ENCODE results near the gene RILPL2. TPM values are rescaled to one million over a fixed set of nuclear protein-coding genes. Genes with fewer than 3 reads are reported as not detected.
"Not testable (repeated sequence)": the region's sequence is repeated elsewhere in the genome, so short reads cannot be mapped to it uniquely, and the experiment has no call there.

Gene RILPL2
- polyA plus RNA-seq, 1 donor from 2014 or later = 14.3 TPM

- peaks cover 20 to 31% (median 21%) of the 10 kb centered on the region in 3 donors for H3K4me1 Mint-ChIP-seq
- H3K36me3 Mint-ChIP-seq = no peaks in the 10 kb centered on the region
- peak overlapping the region; percentile 88 to 96 (median 94) for H3K4me3 Mint-ChIP-seq
- H3K27me3 Mint-ChIP-seq = no peaks in the 10 kb centered on the region
- peak overlapping the region; percentile 86 to 96 (median 89) for H3K27ac Mint-ChIP-seq
- no peaks in the 10 kb centered on the region for H3K9me3 Mint-ChIP-seq
These were observed 48.1 kb downstream of the RILPL2 start for GRCh38 chr12:123388177-123388950.

GRCh38 chr12:123387508-123388176, 48.8 kb downstream of the RILPL2 start:
- peak overlapping the region; percentile 86 to 96 (median 89) for H3K27ac Mint-ChIP-seq
- peaks cover 19 to 31% (median 21%) of the 10 kb centered on the region in 3 donors for H3K4me1 Mint-ChIP-seq
- H3K27me3 Mint-ChIP-seq = no peaks in the 10 kb centered on the region
- H3K36me3 Mint-ChIP-seq = no peaks in the 10 kb centered on the region
- no peaks in the 10 kb centered on the region for H3K9me3 Mint-ChIP-seq
- peak overlapping the region; percentile 88 to 96 (median 94) for H3K4me3 Mint-ChIP-seq

- Mint-ChIP-seq H3K4me3 (peak overlapping the region in 1 of 4 donors; percentile 9), H3K4me1 (peaks cover 14 to 30% (median 15%) of the 10 kb centered on the region in 3 donors)
- H3K27me3 Mint-ChIP-seq, H3K36me3 Mint-ChIP-seq, H3K27ac Mint-ChIP-seq, H3K9me3 Mint-ChIP-seq: not testable (repeated sequence)
These were observed 50.9 kb downstream of the RILPL2 start for GRCh38 chr12:123385536-123385935.

GRCh38 chr12:123384994-123385376, 51.5 kb downstream of the RILPL2 start:
- Mint-ChIP-seq H3K4me1 (peaks cover 9 to 24% (median 11%) of the 10 kb centered on the region in 3 donors), H3K36me3 (no peaks in the 10 kb centered on the region), H3K9me3 (no peaks in the 10 kb centered on the region), H3K27ac (peak overlapping the region in 1 of 3 donors; percentile 98), H3K4me3 (peak overlapping the region; percentile 90 to 99 (median 96)), H3K27me3 (no peaks in the 10 kb centered on the region)

GRCh38 chr12:123384318-123384993, 52.0 kb downstream of the RILPL2 start:
- Mint-ChIP-seq H3K27me3 (no peaks in the 10 kb centered on the region), H3K9me3 (no peaks in the 10 kb centered on the region), H3K36me3 (no peaks in the 10 kb centered on the region), H3K4me3 (peak overlapping the region; percentile 90 to 99 (median 96)), H3K27ac (peak overlapping the region in 2 of 3 donors; percentile 39 to 98), H3K4me1 (peaks cover 8 to 23% (median 11%) of the 10 kb centered on the region in 3 donors)

- Mint-ChIP-seq H3K36me3 (no peaks in the 10 kb centered on the region), H3K27ac (peak overlapping the region in 1 of 3 donors; percentile 25), H3K9me3 (no peaks in the 10 kb centered on the region), H3K4me3 (peak overlapping the region; percentile 41 to 76 (median 65)), H3K27me3 (no peaks in the 10 kb centered on the region), H3K4me1 (peaks cover 1 to 15% (median 4%) of the 10 kb centered on the region in 3 donors)
These were observed 53.8 kb downstream of the RILPL2 start for GRCh38 chr12:123382684-123383083.

- peak overlapping the region in 1 of 3 donors; percentile 71 for H3K27ac Mint-ChIP-seq
- no peaks in the 10 kb centered on the region for H3K27me3 Mint-ChIP-seq
- H3K9me3 Mint-ChIP-seq = no peaks in the 10 kb centered on the region
- H3K36me3 Mint-ChIP-seq = no peaks in the 10 kb centered on the region
- H3K4me3 Mint-ChIP-seq = peak overlapping the region in 1 of 4 donors; percentile 63
- H3K4me1 Mint-ChIP-seq = peaks cover 0 to 7% (median 2%) of the 10 kb centered on the region in 3 donors
These were observed 57.1 kb downstream of the RILPL2 start for GRCh38 chr12:123379391-123379790.

- not testable (repeated sequence) for H3K4me1 Mint-ChIP-seq, H3K9me3 Mint-ChIP-seq, H3K27ac Mint-ChIP-seq, H3K36me3 Mint-ChIP-seq, H3K4me3 Mint-ChIP-seq, H3K27me3 Mint-ChIP-seq
These were observed 64.1 kb downstream of the RILPL2 start for GRCh38 chr12:123372415-123372814.

- H3K4me1 Mint-ChIP-seq, H3K4me3 Mint-ChIP-seq, H3K27me3 Mint-ChIP-seq, H3K36me3 Mint-ChIP-seq, H3K27ac Mint-ChIP-seq, H3K9me3 Mint-ChIP-seq: not testable (repeated sequence)
These were observed 64.7 kb downstream of the RILPL2 start for GRCh38 chr12:123371667-123372368.

GRCh38 chr12:123369229-123369628, 67.3 kb downstream of the RILPL2 start:
- peaks cover 2 to 9% (median 2%) of the 10 kb centered on the region in 3 donors for H3K4me1 Mint-ChIP-seq
- H3K27me3 Mint-ChIP-seq = no peaks in the 10 kb centered on the region
- no peaks in the 10 kb centered on the region for H3K36me3 Mint-ChIP-seq
- peak overlapping the region in 2 of 3 donors; percentile 48 to 76 for H3K27ac Mint-ChIP-seq
- peak overlapping the region in 1 of 4 donors; percentile 37 for H3K4me3 Mint-ChIP-seq
- no peaks in the 10 kb centered on the region for H3K9me3 Mint-ChIP-seq

GRCh38 chr12:123368431-123368830, 68.1 kb downstream of the RILPL2 start:
- H3K4me3 Mint-ChIP-seq, H3K27me3 Mint-ChIP-seq, H3K9me3 Mint-ChIP-seq, H3K36me3 Mint-ChIP-seq: not testable (repeated sequence)
- Mint-ChIP-seq H3K27ac (peak overlapping the region in 1 of 3 donors; percentile 48), H3K4me1 (peaks cover 4 to 13% (median 6%) of the 10 kb centered on the region in 3 donors)

- H3K27me3 Mint-ChIP-seq = no peaks in the 10 kb centered on the region
- peak overlapping the region in 2 of 3 donors; percentile 25 to 46 for H3K27ac Mint-ChIP-seq
- peak overlapping the region in 3 of 4 donors; percentile 5 to 43 (median 37) for H3K4me3 Mint-ChIP-seq
- no peaks in the 10 kb centered on the region for H3K36me3 Mint-ChIP-seq
- H3K4me1 Mint-ChIP-seq = peaks cover 11 to 18% (median 12%) of the 10 kb centered on the region in 3 donors
- H3K9me3 Mint-ChIP-seq = no peaks in the 10 kb centered on the region
These were observed 69.0 kb downstream of the RILPL2 start for GRCh38 chr12:123367511-123367910.
